ENCODE data around the gene EXOSC7. TPM values are rescaled to one million over a fixed set of nuclear protein-coding genes. Genes with fewer than 3 reads are reported as not detected.

EXOSC7 gene
- total RNA-seq, 6 experiments from 2014 or later: 41.0 to 54.1 (median 47.9) TPM

DNA sequence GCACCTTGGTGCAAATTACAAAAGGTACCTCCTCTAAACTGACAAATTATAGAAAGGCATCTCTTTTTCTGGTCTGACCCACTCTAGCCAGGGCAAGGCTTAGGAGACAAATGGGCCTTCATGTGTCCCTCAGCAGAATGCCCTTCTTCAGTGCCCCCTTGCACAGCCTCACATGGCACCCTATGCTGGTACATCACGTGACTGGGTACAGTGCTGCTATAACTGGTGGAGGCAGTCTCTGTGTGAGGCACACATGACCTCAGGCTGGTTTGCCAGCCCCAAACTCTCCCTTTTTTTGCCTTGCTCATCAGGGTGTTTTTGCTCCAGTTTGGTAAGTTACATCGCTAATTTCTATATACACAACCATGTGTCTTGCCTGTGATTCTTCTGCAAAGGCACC is 53.2 kb downstream of the EXOSC7 start:
- Mint-ChIP-seq H3K4me3 (0 out of 2 replicates have a peak overlapping the region, but pooled peaks have one; percentile 12), H3K36me3 (ENCODE audit: low read depth) (no peaks in the 10 kb centered on the region), H3K27me3 (ENCODE audit: insufficient read depth) (no peaks in the 10 kb centered on the region; the same call in 1 of the 2 replicates), H3K4me1 (ENCODE audit: low read depth) (peaks cover 42% of the 10 kb centered on the region), H3K27ac (peak overlapping the region; percentile 83), H3K9me3 (no peaks in the 10 kb centered on the region)
- DNase-seq: no peak
- TF ChIP-seq, protein P1, sequence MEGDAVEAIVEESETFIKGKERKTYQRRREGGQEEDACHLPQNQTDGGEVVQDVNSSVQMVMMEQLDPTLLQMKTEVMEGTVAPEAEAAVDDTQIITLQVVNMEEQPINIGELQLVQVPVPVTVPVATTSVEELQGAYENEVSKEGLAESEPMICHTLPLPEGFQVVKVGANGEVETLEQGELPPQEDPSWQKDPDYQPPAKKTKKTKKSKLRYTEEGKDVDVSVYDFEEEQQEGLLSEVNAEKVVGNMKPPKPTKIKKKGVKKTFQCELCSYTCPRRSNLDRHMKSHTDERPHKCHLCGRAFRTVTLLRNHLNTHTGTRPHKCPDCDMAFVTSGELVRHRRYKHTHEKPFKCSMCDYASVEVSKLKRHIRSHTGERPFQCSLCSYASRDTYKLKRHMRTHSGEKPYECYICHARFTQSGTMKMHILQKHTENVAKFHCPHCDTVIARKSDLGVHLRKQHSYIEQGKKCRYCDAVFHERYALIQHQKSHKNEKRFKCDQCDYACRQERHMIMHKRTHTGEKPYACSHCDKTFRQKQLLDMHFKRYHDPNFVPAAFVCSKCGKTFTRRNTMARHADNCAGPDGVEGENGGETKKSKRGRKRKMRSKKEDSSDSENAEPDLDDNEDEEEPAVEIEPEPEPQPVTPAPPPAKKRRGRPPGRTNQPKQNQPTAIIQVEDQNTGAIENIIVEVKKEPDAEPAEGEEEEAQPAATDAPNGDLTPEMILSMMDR (IDR thresholded peaks at IDR 0.05): no peak

- 0 out of 2 replicates have a peak overlapping the region, but pooled peaks have one; percentile 12 for H3K4me3 Mint-ChIP-seq
- H3K36me3 Mint-ChIP-seq (ENCODE audit: low read depth): no peaks in the 10 kb centered on the region
- H3K27ac Mint-ChIP-seq: peak overlapping the region; percentile 83
- TF ChIP-seq, protein P1 (IDR thresholded peaks at IDR 0.05): no peak
- no peaks in the 10 kb centered on the region for H3K9me3 Mint-ChIP-seq
- DNase-seq: peak; percentile 72
- H3K4me1 Mint-ChIP-seq (ENCODE audit: low read depth): peaks cover 41% of the 10 kb centered on the region
- no peaks in the 10 kb centered on the region; the same call in 1 of the 2 replicates for H3K27me3 Mint-ChIP-seq (ENCODE audit: insufficient read depth)
Measured at GRCh38 chr3:45029661-45030060, 53.6 kb downstream of the EXOSC7 start.

DNA sequence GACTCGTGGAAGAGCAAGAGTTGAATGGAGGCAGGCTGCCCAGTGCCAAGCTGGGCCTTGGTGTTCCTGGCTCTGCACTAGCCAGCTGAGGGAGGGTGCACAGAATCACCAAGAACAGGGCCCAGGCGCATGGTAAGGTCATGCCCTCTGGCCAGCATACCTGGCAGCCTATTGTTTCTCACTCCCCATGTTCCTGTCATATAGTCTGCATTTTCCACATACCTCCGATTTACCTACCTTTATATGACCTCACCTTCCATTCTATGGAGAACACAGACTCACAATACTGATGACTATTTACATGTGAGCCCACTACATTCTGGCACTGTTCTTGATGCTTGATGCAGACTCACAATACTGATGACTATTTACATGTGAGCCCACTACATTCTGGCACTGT is 55.5 kb downstream of the EXOSC7 start:
- Mint-ChIP-seq H3K4me3 (no peak overlapping the region), H3K9me3 (no peaks in the 10 kb centered on the region), H3K36me3 (ENCODE audit: low read depth) (no peaks in the 10 kb centered on the region), H3K4me1 (ENCODE audit: low read depth) (peaks cover 38% of the 10 kb centered on the region), H3K27me3 (ENCODE audit: insufficient read depth) (no peaks in the 10 kb centered on the region; the same call in none of the 2 replicates), H3K27ac (no peak overlapping the region)
- no peak for DNase-seq
- TF ChIP-seq, protein P1 (IDR thresholded peaks at IDR 0.05): no peak

DNA sequence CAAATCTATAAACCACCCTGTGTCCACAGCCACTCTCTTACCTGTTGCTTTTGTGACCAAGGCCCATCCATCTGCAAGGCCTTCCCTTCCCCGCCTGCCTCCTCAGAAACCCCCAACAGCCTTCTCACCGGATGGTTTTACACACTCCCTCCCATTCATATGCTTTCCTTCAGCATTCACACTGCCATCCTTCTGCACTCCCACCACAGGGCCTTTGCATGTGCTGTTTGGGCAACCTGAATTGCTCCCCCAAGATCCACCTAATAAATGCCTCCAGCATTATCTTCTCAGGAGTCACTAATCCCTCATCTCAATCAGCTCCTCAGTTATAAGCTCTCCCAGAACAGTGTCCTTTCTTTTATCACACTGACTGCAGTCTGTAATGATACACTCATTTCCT is 56.1 kb downstream of the EXOSC7 start:
- no peak for DNase-seq
- H3K4me3 Mint-ChIP-seq: no peak overlapping the region
- no peaks in the 10 kb centered on the region; the same call in none of the 2 replicates for H3K27me3 Mint-ChIP-seq (ENCODE audit: insufficient read depth)
- peaks cover 32% of the 10 kb centered on the region for H3K4me1 Mint-ChIP-seq (ENCODE audit: low read depth)
- no peaks in the 10 kb centered on the region for H3K36me3 Mint-ChIP-seq (ENCODE audit: low read depth)
- no peaks in the 10 kb centered on the region for H3K9me3 Mint-ChIP-seq
- TF ChIP-seq, protein P1 (IDR thresholded peaks at IDR 0.05): no peak
- no peak overlapping the region for H3K27ac Mint-ChIP-seq

GRCh38 chr3:45033791-45034190 is 57.7 kb downstream of the EXOSC7 start:
- H3K4me3 Mint-ChIP-seq: no peak overlapping the region
- H3K27ac Mint-ChIP-seq: no peak overlapping the region
- H3K36me3 Mint-ChIP-seq (ENCODE audit: low read depth): no peaks in the 10 kb centered on the region
- no peak for DNase-seq
- H3K27me3 Mint-ChIP-seq (ENCODE audit: insufficient read depth): no peaks in the 10 kb centered on the region; the same call in none of the 2 replicates
- TF ChIP-seq, protein P1 (IDR thresholded peaks at IDR 0.05): no peak
- peaks cover 27% of the 10 kb centered on the region for H3K4me1 Mint-ChIP-seq (ENCODE audit: low read depth)
- no peaks in the 10 kb centered on the region for H3K9me3 Mint-ChIP-seq
